Hepatocyte (in vitro differentiated cells): Measurements from ENCODE around the gene DLG2.

Source experiments
- EZH2 ChIP-seq: fragments of 200-600 bp; sonication (generic); IDR thresholded peaks from 2 replicates; pipeline ENCODE4 v1.6.1; 2016; ENCODE audit warnings: antibody characterized with exemption, mild to moderate bottlenecking, borderline replicate concordance
- TF ChIP-seq, protein P1 (sequence below): fragments of 200-600 bp; sonication (generic); IDR thresholded peaks from 2 replicates; pipeline ENCODE4 v1.5.1; 2016; ENCODE audit warnings: antibody characterized with exemption, mild to moderate bottlenecking; ENCODE audit not compliant: poor library complexity

DNA sequence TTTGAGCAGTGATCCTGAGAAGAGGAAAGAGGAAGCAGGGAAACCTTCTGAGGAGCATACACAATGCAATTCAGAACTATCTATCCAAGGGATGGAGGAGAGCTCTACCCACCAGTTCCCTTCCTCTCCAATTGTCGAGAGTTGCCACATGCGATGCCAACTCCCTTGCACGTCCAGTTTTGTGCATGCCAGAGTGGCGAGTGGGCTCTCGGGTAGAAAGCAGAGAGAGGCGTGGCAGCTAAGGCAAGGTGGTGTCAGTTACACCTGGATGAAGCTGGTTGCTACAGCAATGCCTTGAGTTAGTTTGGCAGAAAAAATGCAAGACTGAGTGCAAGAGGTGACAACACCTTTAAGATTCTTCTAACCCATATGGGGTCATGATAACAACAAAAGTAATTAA is 1920.6 kb downstream of the DLG2 start:
- no peak for TF ChIP-seq EZH2
- TF ChIP-seq, protein P1, sequence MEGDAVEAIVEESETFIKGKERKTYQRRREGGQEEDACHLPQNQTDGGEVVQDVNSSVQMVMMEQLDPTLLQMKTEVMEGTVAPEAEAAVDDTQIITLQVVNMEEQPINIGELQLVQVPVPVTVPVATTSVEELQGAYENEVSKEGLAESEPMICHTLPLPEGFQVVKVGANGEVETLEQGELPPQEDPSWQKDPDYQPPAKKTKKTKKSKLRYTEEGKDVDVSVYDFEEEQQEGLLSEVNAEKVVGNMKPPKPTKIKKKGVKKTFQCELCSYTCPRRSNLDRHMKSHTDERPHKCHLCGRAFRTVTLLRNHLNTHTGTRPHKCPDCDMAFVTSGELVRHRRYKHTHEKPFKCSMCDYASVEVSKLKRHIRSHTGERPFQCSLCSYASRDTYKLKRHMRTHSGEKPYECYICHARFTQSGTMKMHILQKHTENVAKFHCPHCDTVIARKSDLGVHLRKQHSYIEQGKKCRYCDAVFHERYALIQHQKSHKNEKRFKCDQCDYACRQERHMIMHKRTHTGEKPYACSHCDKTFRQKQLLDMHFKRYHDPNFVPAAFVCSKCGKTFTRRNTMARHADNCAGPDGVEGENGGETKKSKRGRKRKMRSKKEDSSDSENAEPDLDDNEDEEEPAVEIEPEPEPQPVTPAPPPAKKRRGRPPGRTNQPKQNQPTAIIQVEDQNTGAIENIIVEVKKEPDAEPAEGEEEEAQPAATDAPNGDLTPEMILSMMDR, result no peak
